OCI-LY7 (cell line): ENCODE data around the gene RSKR. TPM values are rescaled to one million over a fixed set of nuclear protein-coding genes. Genes with fewer than 3 reads are reported as not detected.
"Not testable (repeated sequence)": the region's sequence is repeated elsewhere in the genome, so short reads cannot be mapped to it uniquely, and the experiment has no call there.

Experiments
- BruUV-seq: library from RNA; stranded (reverse); fragments of 400-500 nt; replicated peaks from 2 replicates; lab custom pipeline; 2021; lab: Mats Ljungman, UMichigan
- CTCF ChIA-PET: fragments of 300-600 bp; sonication (Branson Sonifier 250); formaldehyde crosslinking; loops from one replicate; lab custom pipeline; 2022; ENCODE audit warnings: antibody characterized with exemption; ENCODE audit not compliant: unreplicated experiment; lab: Charles Lee
- POLR2A ChIA-PET: fragments of 300-600 bp; sonication (Branson Sonifier 250); formaldehyde crosslinking; loops from one replicate; lab custom pipeline; 2022; ENCODE audit warnings: antibody characterized with exemption; lab: Charles Lee
- DNase-seq: peaks from one replicate; pipeline ENCODE4 v3.0.0-alpha.2; 2015; ENCODE audit warnings: low spot score
- H2AFZ ChIP-seq: fragments of 200-600 bp; sonication (generic), shearing (Covaris generic); 2 replicates; pipeline ENCODE4 v1.6.1; 2014; ENCODE audit warnings: mild to moderate bottlenecking, antibody characterized with exemption, low read length, moderate library complexity
- H3K27ac ChIP-seq: fragments of 200-600 bp; sonication (generic); 2 replicates; pipeline ENCODE4 v1.5.1; 2014; ENCODE audit warnings: mixed run types, low read depth, mild to moderate bottlenecking, moderate library complexity, low read length, inconsistent platforms; ENCODE audit not compliant: poor library complexity, severe bottlenecking
- H3K36me3 ChIP-seq: fragments of 200-600 bp; sonication (generic); 2 replicates; pipeline ENCODE4 v1.6.1; 2014; ENCODE audit warnings: mild to moderate bottlenecking, antibody characterized with exemption, low read length, moderate library complexity, mixed read lengths; ENCODE audit not compliant: insufficient read depth
- H3K4me1 ChIP-seq: fragments of 200-600 bp; sonication (generic); 2 replicates; pipeline ENCODE4 v1.5.1; 2014; ENCODE audit warnings: mild to moderate bottlenecking, low read length; ENCODE audit not compliant: insufficient read depth, poor library complexity, severe bottlenecking
- H3K4me2 ChIP-seq: fragments of 200-600 bp; sonication (generic); 2 replicates; pipeline ENCODE4 v1.6.1; 2014; ENCODE audit warnings: mild to moderate bottlenecking, low read length
- H3K4me3 ChIP-seq: fragments of 200-600 bp; sonication (generic); 2 replicates; pipeline ENCODE4 v1.5.1; 2014; ENCODE audit warnings: mild to moderate bottlenecking, low read depth, low read length; ENCODE audit not compliant: poor library complexity, severe bottlenecking
- H3K79me2 ChIP-seq: fragments of 200-600 bp; sonication (generic); 2 replicates; pipeline ENCODE4 v1.6.1; 2016; ENCODE audit warnings: low read depth, mild to moderate bottlenecking, low read length, moderate library complexity, mixed read lengths; ENCODE audit not compliant: insufficient read depth
- H3K9me2 ChIP-seq: fragments of 200-600 bp; sonication (generic); 2 replicates; pipeline ENCODE4 v1.6.1; 2016; ENCODE audit warnings: mild to moderate bottlenecking, low read length, mixed read lengths; ENCODE audit not compliant: insufficient read depth
- H3K9me3 ChIP-seq: fragments of 200-600 bp; sonication (generic); 2 replicates; pipeline ENCODE4 v1.6.1; 2014; ENCODE audit warnings: mild to moderate bottlenecking, mixed run types, low read length, mixed read lengths
- H4K20me1 ChIP-seq: fragments of 200-600 bp; sonication (generic); 2 replicates; pipeline ENCODE4 v1.6.1; 2014; ENCODE audit warnings: mild to moderate bottlenecking, antibody characterized with exemption, low read length, moderate library complexity, mixed read lengths; ENCODE audit not compliant: insufficient read depth
- EZH2phosphoT487 ChIP-seq: fragments of 200-600 bp; sonication (generic); IDR thresholded peaks from 2 replicates; pipeline ENCODE4 v1.6.1; 2018; ENCODE audit warnings: low read depth, borderline replicate concordance, mild to moderate bottlenecking, mixed run types, antibody characterized with exemption, low read length, moderate library complexity, mixed read lengths
- intact Hi-C: fragments of 100-400 bp; cut with micrococcal nuclease; formaldehyde crosslinking; loops from one replicate; pipeline ENCODE4 v1.10.0; 2022; ENCODE audit not compliant: unreplicated experiment
- total RNA-seq, 2 experiments: library from RNA; depleted of rRNA in 1 of 2; stranded (reverse); fragments of >200 nt in 1 of 2; shearing (Covaris generic) in 1 of 2; gene quantifications; 2 replicates each; pipeline ENCODE4 v1.2.3, GENCODE V29; 2014 to 2022
- TF ChIP-seq, protein P1 (sequence below): fragments of 200-600 bp; sonication (generic); conservative IDR thresholded peaks from 2 replicates; pipeline ENCODE4 v1.5.1; 2014; ENCODE audit warnings: mild to moderate bottlenecking, antibody characterized with exemption, low read length, moderate library complexity, mixed read lengths

RSKR gene
- total RNA-seq, 2 experiments from 2014 or later: 30.4 to 59.6 TPM

DNA sequence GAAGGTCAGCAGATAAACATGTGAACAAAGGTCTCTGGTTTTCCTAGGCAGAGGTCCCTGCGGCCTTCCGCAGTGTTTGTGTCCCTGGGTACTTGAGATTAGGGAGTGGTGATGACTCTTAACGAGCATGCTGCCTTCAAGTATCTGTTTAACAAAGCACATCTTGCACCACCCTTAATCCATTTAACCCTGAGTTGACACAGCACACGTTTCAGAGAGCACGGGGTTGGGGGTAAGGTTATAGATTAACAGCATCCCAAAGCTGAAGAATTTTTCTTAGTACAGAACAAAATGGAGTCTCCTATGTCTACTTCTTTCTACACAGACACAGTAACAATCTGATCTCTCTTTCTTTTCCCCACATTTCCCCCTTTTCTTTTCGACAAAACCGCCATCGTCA is 44.4 kb upstream of the RSKR start:
- intact Hi-C loops, H3K4me2 ChIP-seq, BruUV-seq, H3K9me3 ChIP-seq, DNase-seq, CTCF ChIA-PET, H4K20me1 ChIP-seq, H3K27ac ChIP-seq, H3K9me2 ChIP-seq, H3K4me3 ChIP-seq, H2AFZ ChIP-seq: not testable (repeated sequence)
- H3K36me3 ChIP-seq: peaks cover 58% of the 10 kb centered on the region
- POLR2A ChIA-PET: interaction anchor here (0.8 to 0.9 kb wide), 2 partner anchors 10 to 13 kb away, joined by 3 to 4 read pairs; partner anchors contain the start of gene BLTP2
- H3K4me1 ChIP-seq: peaks cover 16% of the 10 kb centered on the region
- peaks cover 30% of the 10 kb centered on the region for H3K79me2 ChIP-seq

DNA sequence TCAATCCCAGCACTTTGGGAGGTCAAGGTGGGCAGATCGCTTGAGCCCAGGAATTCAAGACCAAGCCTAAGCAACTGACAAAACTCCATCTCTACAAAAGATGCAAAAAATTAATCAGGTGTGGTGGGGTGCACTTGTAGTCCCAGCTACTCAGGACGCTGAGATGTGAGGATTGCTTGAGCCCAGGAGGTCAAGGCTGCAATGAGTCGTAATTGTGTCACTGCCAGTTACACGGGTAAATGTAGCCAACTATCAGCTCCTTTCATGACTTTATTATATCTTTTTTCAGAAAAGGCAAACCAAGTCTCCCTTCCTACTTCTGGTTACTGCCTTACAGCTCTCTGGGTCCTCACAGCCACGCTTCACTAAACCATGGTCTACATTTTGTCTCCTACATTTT is 43.8 kb upstream of the RSKR start:
- TF ChIP-seq, protein P1, sequence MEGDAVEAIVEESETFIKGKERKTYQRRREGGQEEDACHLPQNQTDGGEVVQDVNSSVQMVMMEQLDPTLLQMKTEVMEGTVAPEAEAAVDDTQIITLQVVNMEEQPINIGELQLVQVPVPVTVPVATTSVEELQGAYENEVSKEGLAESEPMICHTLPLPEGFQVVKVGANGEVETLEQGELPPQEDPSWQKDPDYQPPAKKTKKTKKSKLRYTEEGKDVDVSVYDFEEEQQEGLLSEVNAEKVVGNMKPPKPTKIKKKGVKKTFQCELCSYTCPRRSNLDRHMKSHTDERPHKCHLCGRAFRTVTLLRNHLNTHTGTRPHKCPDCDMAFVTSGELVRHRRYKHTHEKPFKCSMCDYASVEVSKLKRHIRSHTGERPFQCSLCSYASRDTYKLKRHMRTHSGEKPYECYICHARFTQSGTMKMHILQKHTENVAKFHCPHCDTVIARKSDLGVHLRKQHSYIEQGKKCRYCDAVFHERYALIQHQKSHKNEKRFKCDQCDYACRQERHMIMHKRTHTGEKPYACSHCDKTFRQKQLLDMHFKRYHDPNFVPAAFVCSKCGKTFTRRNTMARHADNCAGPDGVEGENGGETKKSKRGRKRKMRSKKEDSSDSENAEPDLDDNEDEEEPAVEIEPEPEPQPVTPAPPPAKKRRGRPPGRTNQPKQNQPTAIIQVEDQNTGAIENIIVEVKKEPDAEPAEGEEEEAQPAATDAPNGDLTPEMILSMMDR: no peak
- no peak for TF ChIP-seq EZH2phosphoT487
- ChIA-PET CTCF (no interaction called here), POLR2A (interaction anchor here (0.8 to 0.9 kb wide), 2 partner anchors 10 to 13 kb away, joined by 3 to 4 read pairs; partner anchors contain the start of gene BLTP2)
- H3K9me3 ChIP-seq: peaks cover 6% of the 10 kb centered on the region; the same call in 1 of the 2 replicates
- H3K27ac ChIP-seq: no peak overlapping the region
- intact Hi-C loops: no loop called here
- peaks cover 58% of the 10 kb centered on the region for H3K36me3 ChIP-seq
- H3K9me2 ChIP-seq: no peaks in the 10 kb centered on the region
- peaks cover 10% of the 10 kb centered on the region for H3K4me1 ChIP-seq
- H3K79me2 ChIP-seq: peaks cover 24% of the 10 kb centered on the region
- H2AFZ ChIP-seq: no peak overlapping the region
- H3K4me2 ChIP-seq: no peak overlapping the region
- no TSS peak for BruUV-seq
- DNase-seq: no peak
- no peaks in the 10 kb centered on the region; the same call in 1 of the 2 replicates for H4K20me1 ChIP-seq
- H3K4me3 ChIP-seq: no peak overlapping the region

DNA sequence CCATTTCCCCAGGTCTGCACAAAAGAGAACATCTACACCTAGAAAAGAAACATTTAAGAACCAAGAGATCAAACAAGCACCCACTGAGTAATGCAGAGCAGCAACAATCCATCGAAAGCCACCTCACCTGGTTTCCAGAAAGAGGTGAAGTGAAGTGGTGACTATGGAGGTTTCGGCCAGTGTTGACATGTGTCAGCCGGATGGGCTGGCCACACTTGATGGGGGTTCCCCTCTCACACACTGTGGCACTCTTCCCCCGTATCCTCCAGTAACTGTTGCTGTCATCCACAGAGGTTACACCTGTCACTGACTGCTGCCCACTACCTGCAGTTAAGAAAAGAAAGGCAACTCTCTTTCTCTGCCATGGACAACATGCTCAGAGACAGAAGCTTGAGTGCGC is 41.2 kb upstream of the RSKR start:
- peaks cover 2% of the 10 kb centered on the region; the same call in 1 of the 2 replicates for H3K79me2 ChIP-seq
- intact Hi-C loops: no loop called here
- POLR2A ChIA-PET: interaction anchor here (0.6 kb wide), 1 partner anchor 36 kb away, joined by 3 read pairs; no protein-coding TSS in a partner anchor

More for the DNA sequence above, 41.2 kb upstream of the RSKR start:
- H4K20me1 ChIP-seq: no peaks in the 10 kb centered on the region
- no TSS peak for BruUV-seq
- peaks cover 70% of the 10 kb centered on the region for H3K36me3 ChIP-seq
- CTCF ChIA-PET: no interaction called here
- H3K4me1 ChIP-seq: no peaks in the 10 kb centered on the region
- 0 out of 2 replicates have a peak, but pooled peaks cover 6% of the 10 kb centered on the region for H3K9me3 ChIP-seq
- no peak overlapping the region for H3K4me2 ChIP-seq
- H3K4me3 ChIP-seq: no peak overlapping the region
- no peak overlapping the region for H3K27ac ChIP-seq
- no peak overlapping the region for H2AFZ ChIP-seq
- no peaks in the 10 kb centered on the region for H3K9me2 ChIP-seq
- TF ChIP-seq, protein P1: no peak
- no peak for TF ChIP-seq EZH2phosphoT487
- no peak for DNase-seq
